NCI-H524 treated with DMSO at 0.1 percent for 48 hours (cell line): ENCODE data around the gene DENND1A.
"Not testable (repeated sequence)": the region's sequence is repeated elsewhere in the genome, so short reads cannot be mapped to it uniquely, and the experiment has no call there.

Experiments
- DNase-seq: peaks from one replicate; lab custom pipeline; 2025; lab: John Stamatoyannopoulos, UW

Gene DENND1A

DNA sequence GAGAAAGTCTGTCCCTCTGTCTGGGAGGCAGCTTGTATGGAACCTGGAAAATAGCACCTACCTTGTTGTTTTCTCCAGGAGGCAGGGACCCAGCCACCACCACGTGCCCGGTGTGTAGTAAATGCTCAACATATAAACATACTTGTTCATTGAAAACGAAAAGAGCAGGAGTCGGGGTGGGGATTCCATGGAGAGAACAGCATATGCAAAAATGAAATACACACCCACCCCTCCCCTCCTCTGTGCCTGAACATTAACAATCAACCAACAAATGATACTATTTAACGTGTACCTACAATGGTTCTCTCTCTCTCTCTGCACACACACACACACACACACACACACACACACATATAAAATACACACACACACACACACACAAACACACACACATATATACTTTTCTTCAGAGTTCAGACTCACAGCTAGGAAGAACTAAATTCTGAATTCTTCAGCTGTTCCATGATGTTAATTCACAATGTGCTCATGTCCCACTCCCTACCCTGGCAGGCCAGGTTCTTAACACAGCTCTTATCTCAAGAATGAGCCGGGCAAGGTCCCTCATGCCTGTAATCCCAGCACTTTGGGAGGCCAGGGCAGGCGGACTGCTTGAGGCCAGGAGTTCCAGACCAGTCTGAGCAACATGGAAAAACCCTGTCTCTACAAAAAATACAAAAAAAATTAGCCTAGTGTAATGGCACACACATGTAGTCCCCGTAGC is 16.3 kb upstream of the DENND1A start:
- DNase-seq = no peak

DNA sequence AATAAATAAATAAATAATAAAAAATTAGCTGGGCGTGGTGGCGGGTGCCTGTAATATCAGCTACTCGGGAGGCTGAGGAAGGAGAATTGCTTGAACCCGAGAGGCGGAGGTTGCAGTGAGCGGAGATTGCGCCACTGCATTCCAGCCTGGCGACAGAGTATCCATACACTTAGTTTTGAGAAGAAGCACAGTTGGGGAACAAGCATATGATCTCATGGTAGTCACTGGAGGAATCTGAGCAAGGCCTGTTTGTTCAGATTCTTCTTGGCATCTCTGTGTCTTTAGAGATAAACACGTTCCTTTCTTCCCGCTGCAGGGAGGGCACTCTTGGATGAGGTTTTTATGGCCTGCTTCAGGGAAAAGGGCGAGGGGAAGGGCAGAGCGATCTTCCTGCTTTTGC is 15.6 kb upstream of the DENND1A start:
- no peak for DNase-seq

DNA sequence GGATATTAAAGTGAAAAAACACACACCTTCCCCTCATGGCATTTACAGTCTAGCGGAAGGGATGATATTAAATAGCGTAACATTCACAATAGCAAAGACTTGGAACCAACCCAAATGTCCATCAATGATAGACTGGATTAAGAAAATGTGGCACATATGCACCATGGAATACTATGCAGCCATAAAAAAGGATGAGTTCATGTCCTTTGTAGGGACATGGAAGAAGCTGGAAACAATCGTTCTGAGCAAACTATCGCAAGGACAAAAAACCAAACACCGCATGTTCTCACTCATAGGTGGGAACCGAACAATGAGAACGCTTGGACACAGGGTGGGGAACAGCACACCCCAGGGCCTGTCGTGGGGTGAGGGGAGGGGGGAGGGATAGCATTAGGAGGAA is 14.5 kb upstream of the DENND1A start:
- DNase-seq = not testable (repeated sequence)

DNA sequence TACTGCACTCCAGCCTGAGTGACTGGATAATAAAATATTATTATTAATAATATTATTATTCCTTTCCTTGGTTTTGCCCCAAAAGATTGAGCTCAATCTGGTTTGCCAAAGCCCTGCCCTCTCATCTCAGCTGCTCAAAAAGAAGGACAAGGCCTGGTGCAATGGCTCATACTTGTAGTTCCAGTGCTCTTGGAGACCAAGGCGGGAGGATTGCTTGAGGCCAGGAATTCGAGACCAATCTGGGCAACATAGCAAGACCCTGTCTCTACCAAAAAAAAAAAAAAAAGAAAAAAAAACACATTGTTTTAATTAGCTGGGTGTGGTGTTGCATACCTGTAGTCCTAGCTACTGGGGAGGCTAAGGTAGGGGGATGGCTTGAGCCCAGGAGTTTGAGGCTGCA is 13.7 kb upstream of the DENND1A start:
- DNase-seq = no peak

DNA sequence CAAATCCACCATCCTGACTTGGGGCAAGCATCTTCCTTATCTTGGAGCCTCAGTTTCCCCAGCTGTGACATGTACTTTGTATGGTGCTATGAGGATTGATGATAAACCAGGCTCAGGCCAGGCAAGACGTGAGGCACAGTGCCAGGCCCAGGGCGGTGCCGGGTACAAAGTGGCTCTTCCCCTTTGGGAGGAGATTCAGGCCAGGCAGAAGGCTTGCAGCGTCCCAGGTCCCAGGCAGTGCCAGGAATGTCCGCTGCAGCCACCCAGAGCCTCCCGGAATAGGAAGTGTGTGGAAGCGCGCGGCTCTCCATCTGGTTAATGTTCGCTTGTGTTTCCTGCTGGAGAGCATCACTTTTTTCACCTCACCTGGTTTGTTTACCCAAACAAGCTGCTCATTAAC is 12.6 kb upstream of the DENND1A start:
- no peak for DNase-seq

DNA sequence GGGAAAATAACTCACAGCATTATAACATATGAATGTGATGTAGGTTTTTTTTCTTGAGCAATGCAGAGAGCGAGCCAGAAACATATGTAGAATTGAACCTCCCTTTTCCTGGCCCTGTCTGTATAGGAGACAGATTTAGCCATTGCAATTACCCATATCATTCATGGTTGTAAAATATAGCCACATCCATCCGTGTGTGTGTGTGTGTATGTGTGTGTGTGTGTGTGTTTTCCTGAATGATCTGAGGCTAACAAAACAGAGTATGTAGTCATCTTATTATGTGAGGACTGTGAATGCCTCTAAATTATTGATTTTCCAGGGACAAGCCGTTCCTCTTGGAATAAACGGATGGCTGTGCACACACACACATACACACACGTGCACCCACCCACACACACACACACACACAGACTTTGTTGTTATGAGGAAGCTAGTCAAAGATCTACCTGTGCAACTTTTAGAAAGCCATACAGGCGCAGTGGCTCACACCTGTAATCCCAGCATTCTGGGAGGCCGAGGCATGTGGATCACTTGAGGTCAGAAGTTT is 11.7 kb upstream of the DENND1A start:
- DNase-seq = no peak

DNA sequence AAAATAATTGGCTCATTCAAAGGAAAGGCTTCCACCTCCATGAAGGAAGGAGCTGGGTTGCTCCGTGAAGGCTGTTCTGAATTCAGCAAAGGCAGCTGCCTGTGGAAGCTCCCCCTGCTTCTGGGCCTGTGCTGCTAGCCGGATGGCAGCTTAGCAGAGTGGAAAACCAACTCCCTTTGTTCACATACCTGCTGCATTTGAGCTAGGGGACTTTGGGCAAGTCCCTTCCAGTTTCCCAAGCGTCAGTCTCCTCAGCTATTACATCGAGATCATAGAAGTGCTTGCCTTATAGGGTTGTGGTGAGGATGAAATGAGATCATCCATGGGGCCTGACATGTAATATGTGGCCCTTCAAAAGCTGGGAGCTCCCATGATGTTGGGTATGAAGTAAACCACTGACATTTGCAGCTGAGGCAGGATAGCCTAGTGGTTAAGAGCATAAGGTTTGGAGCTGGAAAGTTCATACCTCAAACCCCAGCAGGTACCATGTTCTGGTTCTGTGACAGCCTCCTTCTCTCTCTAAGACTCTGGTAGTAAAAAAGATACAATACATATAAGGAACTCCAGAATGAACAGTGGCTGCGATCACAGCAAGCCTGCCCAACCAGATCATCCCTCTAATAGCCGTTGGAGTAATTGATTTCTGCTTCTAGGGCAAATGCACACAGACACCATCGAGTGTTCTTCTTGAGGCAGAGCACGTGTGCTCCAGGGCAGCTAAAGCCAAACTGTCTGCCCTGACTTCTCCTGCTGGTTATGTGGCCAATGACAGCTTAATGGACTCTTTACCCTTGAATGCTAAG is 11.0 kb upstream of the DENND1A start:
- no peak for DNase-seq

DNA sequence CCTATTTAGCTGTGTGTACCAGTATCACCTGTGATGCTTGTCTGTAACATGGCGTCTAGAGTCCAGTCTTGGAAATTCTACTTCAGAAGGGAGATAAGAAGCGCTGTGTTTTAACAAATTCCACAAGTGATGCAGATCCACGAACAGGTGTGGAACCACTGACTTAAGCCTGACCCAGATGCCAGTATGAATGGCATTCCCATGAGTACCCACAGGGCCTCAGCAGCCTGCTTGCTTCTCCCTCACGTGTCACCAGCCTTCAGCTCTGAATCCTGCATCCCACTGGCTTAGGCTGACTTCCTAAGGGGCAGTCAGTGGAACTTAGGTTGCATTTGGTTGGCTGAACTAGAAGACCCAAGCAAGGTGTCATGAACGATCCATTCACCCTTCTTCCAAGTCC is 8.5 kb upstream of the DENND1A start:
- DNase-seq = no peak

DNA sequence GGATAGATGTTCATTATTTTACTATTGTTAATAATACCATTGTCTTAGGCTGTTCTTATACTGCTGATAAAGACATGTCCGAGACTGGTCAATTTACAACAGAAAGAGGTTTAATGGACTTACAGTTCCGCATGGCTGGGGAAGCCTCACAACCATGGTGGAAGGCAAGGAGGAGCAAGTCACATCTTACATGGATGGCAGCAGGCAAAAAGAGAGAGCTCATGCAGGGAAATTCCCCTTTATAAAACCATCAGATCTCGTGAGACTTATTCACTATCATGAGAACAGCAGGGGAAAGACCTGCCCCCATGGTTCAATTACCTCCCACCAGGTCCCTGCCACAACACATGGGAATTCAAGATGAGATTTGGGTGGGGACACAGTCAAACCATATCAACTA is 6.6 kb upstream of the DENND1A start:
- DNase-seq = not testable (repeated sequence)

DNA sequence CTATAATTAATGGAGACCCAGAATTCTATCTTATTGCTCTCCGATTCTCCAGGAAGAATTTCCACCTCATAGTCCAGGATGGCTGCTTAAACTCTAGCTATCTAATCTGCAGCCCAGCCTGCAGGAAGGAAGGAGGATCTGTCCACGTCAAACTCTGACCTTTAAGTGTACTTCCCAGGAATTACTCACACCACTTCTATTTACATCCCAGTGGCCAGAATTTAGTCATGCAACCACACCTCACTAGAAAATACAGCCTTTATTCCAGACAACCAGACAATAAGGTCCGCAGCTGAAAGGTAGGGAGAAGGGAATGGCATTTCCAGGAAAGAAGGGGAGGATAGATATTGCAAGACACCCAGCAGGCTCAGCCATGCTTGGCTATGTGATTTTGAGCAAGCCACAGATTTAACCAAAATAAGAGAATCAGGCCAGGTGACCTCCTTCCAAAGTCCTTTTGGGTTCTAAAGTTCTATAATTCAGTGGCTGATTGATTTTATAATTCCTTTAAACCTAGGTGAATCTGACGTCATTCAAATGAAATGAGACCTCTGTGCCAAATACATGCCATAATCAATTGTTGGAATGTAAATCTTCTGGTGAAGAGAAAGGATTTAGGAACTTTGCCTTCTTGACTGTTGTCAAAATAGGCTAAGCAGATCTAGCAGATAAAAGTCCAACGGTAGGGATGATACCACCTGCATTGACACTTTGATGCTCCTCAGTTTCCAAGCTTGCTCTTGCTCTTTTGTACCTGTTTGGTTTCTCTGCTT is 3.7 kb upstream of the DENND1A start:
- no peak for DNase-seq

DNA sequence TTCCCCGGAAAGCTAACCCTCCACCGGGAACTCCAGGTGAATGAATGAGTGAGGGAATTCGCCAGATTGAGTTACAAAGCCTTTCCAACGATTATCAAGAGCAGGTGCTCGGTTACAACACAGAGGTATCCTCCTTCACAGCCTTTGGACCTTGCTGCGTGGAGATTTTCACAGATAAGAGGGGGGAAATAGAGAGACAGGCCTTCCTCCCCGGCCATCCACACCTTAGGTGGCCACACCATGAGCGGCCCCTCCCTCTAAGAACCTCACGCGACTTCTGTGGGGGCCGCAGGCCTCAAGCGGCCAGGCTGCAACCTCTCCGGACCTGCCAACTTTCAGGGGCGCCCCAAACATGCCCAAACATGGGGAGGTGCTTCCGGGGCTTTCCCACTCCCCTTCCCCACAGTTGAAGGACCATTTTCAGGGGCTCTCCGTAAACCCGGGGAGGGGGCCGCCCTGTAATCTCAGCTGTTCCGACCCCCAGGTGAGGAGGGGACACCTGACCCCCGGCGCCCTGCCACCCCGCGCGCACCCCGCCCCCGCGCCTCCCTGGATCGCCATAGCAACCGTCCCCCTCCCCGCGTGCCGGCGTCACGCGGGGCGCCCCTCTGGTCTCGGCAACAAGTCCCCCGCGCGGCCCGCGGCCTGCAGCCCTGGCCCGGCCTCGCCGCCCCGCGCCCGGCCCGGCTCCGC is 603 bp downstream of the DENND1A start:
- DNase-seq = no peak

DNA sequence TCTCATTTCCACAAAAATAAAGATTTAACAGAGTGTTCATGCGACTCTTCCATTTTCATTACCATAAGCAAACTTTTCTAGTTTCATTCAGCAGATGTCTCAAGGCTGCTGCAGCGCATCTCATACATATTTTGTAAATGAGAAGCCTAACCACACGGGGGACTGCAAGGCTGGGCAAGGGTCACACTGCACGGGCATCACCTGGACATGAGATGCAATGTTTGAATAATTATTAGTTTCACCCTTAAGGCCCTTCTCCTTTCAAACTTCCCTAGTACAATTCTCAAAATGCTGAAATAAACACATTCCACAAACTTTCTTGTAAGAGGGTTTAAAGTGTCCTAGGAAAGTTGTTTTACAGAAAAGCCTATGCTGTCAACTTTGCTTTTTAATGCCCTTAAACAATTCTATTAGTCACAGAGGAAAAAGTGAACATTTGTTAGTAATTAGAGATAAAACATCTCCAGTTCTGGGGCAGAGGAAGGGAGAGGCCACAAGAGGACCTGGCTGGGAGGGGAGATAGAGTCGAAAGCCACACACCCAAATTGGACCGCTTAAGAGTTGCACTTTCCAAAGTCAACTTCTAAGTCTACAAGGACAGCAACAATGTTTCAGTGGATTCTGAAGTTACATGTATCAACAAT is 1.3 kb downstream of the DENND1A start:
- DNase-seq = no peak

DNA sequence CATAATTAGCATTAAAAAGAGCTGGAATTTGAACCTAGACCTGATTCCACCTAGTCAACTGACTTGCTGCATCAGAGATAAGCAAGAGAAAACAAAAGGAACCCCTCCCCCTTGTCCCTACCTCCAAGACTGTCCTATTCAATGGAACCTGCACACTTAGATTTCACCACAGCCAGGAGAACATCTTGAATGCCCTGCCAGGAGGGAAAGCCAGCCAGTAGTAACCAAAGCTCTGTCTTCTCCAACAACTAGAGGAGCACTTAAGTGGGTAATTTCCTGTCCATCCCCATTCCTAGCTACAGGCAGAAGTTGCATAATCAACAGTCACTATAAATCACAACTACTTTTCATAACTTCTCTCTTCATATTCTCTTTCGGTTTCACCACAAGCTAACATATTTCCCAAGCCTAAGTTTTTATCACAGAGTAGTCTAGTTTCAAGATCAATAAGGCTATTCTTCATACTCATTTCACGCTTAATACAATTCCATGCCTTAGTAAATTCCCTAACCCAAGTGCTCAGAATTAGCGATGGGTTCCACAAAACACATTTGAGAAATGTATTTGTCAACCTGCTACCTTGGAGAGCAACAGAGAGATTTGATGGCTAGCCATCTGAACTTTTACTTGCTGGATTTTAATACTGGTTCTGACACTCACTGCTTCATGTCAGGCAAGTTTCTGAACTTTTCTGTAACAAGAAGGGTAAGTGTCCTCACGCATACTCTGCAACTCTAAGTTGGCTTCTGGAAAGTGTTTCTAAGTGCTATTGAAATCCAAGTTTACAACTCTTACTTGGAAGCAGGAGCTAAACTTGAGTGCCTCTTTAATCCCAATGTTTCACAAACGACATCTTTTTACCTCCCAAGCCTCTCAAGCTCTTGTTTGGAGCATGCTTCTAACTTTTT is 2.0 kb downstream of the DENND1A start:
- no peak for DNase-seq

DNA sequence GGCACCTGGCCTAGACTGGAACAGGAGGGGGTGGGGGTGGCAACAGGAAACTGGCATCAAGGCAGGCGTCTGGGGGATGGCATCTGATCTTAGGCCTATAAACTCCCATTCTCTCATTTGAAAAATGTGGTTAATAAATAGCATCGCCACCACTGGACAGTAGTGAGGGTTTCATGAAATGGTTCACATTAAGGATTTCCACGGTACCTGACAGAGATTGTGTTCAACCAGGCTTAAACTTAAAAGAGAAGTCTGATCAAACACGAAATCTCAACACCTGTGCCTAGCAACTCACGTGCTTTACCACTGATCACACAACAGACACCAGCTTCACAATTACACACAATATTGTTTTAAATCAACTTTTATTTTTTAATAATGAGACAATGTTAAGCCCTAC is 3.0 kb downstream of the DENND1A start:
- no peak for DNase-seq

DNA sequence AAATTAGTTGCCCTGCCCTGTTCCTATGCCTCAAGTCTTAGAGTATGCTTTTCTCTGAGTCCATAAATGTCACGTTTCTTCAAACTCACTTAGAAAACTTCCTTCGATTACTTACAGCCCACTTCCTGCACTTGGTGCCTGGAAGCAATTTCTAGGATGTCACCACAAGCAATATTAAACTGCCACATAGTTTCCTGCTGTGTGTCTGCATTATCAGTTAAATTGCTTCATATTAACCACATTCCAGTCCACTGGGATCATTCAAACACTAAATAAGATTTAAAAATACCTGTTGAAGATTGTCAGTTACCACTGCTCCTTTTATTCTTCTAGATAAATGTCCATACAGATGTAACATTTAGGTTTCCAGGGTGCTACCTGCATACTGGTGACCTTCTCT is 4.1 kb downstream of the DENND1A start:
- DNase-seq = no peak

DNA sequence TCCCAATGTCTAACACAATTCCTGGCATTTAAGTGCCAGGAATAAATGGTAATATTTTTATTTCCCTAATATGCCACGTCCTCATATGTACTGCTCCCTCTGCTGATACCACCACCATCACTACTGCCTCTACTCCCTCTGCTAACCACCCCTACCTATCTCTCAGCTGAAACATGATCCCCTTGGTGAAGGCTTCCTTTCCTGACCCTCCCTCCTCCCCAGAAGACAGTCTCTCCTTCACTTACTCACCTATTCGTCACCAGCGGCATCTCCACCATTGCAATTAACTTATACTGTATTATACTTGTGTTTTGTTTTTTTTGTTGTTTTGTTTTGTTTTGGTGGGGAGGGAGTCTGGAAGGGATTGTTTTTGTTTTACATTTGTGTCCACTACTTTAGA is 4.8 kb downstream of the DENND1A start:
- no peak for DNase-seq

DNA sequence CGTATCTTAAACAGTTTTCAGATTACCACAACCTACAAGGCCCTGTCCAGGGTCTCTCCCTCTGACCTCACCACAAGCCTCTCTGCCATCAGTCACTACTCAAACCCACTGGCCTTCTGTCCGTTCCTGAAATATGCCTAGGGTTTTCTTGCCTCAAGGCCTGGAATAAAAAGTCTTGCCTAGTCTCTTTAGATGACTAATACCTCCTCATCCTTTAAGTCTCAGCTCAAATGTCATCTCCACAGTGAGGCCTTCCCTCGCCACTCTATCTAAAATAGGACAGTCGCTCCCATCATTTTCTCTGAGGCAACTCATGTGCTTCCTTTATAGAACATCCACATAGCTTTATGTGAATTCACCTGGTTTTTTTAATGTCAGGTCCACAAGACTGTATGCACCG is 5.2 kb downstream of the DENND1A start:
- no peak for DNase-seq

DNA sequence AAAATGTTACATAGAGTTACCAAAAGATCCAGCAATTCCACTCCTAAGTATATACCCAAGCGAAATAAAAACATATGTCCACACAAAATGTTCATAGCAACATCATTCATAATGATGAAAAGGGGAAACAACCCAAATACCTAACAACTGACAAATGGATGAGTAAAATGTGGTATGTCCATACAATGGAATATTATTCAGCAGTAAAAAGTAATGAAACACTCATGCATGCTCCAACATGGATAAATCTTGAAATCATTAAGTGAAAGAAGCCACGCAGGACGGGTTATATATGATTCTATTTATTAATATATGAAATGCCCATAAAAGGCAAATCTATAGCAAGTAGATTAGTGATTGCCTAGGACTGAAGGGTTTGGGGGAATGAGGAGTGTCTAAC is 6.0 kb downstream of the DENND1A start:
- DNase-seq = no peak

DNA sequence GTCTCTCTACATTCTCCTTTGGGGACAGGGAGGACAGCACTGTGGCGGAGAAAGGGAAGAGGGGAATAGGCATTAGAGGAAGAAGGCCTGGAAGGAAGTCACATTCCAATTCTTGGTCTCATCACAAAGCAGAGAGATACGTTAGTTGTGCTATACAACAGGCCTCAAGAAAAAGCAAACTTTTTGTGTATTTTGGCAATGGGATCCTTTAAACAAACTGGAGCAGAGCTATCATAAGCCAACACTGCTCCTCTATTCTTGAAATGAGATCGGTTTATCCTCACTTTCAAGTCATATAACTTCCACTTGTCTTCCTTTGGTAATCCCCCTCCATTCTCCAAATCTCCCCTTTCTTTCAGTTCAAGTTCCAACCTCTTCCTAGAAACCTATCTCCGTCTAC is 6.5 kb downstream of the DENND1A start:
- DNase-seq = no peak

DNA sequence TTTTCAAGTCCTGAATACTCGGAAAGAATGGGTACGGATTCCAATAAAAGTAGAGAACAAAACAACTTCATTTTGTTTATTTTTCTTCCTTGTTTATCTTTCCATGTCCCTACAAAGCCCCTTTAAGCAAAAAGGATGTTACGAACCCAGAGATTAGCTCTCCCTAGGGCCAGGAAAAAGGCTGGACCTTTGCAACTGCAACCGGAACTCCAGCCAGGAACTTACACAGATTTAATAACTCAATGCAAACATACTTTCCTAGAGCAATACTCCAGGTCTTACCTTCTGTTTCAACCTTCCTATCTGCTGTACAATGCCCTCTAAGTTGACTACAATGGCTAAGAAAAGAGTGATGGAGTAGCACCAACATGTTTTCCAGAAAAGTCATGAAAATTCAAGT is 7.0 kb downstream of the DENND1A start:
- DNase-seq = no peak
